A549 (cell line): ENCODE data around the gene RASGRP2. TPM values are rescaled to one million over a fixed set of nuclear protein-coding genes. Genes with fewer than 3 reads are reported as not detected.

Source experiments
- ATAC-seq, 2 experiments: fragments of 200-7000 bp in 1 of 2; fragments of >200 bp in 1 of 2; cut with Nextera tagmentation in 1 of 2; cut with Tn5 transposase in 1 of 2; 3 replicates each; pipeline versions ENCODE4 v1.8.0 to v1.9.1; 2018 to 2020; ENCODE audit warnings: mild to moderate bottlenecking in 1 of 2, moderate library complexity in 1 of 2
- CTCF ChIA-PET: fragments of 300-600 bp; sonication (Branson Sonifier 250); formaldehyde crosslinking; extraction: SDS; loops from one replicate; lab custom pipeline; 2021; ENCODE audit warnings: antibody characterized with exemption, inconsistent platforms; lab: Yijun Ruan, JAX
- POLR2A ChIA-PET: fragments of 350-600 bp; formaldehyde crosslinking; extraction: SDS; loops from one replicate; lab custom pipeline; 2021; ENCODE audit warnings: antibody characterized with exemption, inconsistent platforms; lab: Yijun Ruan, JAX
- DNase-seq, 2 experiments: peaks; one replicate each; pipeline versions ENCODE4 v3.0.0 to v3.0.0-alpha.2; 2011 to 2016; ENCODE audit warnings: low read depth in 1 of 2, low spot score in 1 of 2
- FAIRE-seq: peaks from 2 replicates; lab custom pipeline; 2011; peaks lifted over from hg19 to GRCh38; lab: Jason Lieb, UNC
- H3K27ac ChIP-seq, 2 experiments: fragments of >200 bp; sonication (Bioruptor Twin); formaldehyde crosslinking; 3 replicates each; pipeline ENCODE4 v1.5.1; 2016 to 2017
- H3K4me1 ChIP-seq: fragments of >200 bp; sonication (Bioruptor Twin); formaldehyde crosslinking; 3 replicates; pipeline ENCODE4 v1.6.1; 2016
- H3K4me2 ChIP-seq: fragments of >200 bp; sonication (Bioruptor Twin); formaldehyde crosslinking; 3 replicates; pipeline ENCODE4 v1.6.1; 2016
- H3K4me3 ChIP-seq: fragments of >200 bp; sonication (Bioruptor Twin); formaldehyde crosslinking; 3 replicates; pipeline ENCODE4 v1.5.1; 2016
- H3K9me3 ChIP-seq: fragments of >200 bp; sonication (Bioruptor Twin); formaldehyde crosslinking; 3 replicates; pipeline ENCODE4 v1.6.1; 2016
- BHLHE40 ChIP-seq: IDR thresholded peaks from 2 replicates; pipeline ENCODE4 v1.6.1; 2012; ENCODE audit warnings: low read depth, low read length, inconsistent platforms
- CBX2 ChIP-seq: fragments of 200-600 bp; sonication (generic); IDR thresholded peaks from 2 replicates; pipeline ENCODE4 v1.6.1; 2016; ENCODE audit warnings: low read depth, mild to moderate bottlenecking, borderline replicate concordance
- CBX8 ChIP-seq: fragments of 200-600 bp; sonication (generic); IDR thresholded peaks from 2 replicates; pipeline ENCODE4 v1.6.1; 2016
- CHD4 ChIP-seq: fragments of 200-600 bp; sonication (generic); IDR thresholded peaks from 2 replicates; pipeline ENCODE4 v1.6.1; 2016; ENCODE audit warnings: antibody characterized with exemption, mild to moderate bottlenecking, borderline replicate concordance
- EHMT2 ChIP-seq: fragments of 200-600 bp; sonication (generic); IDR thresholded peaks from 2 replicates; pipeline ENCODE4 v1.6.1; 2016; ENCODE audit warnings: antibody characterized with exemption, low read depth, mild to moderate bottlenecking, moderate library complexity
- EP300 ChIP-seq, 2 experiments: fragments of >200 bp; sonication (Bioruptor Twin); formaldehyde crosslinking; IDR thresholded peaks; 2 replicates in 1 of 2; 3 replicates in 1 of 2; pipeline ENCODE4 v1.6.1; 2016 to 2017
- FOSB ChIP-seq: fragments of 250-450 bp; sonication (Bioruptor Pico); IDR thresholded peaks from 2 replicates; pipeline ENCODE4 v1.5.0; 2020; ENCODE audit warnings: mild to moderate bottlenecking, moderate library complexity
- FOSL2 ChIP-seq, 2 experiments: fragments of 450-650 bp in 1 of 2; fragments of >200 bp in 1 of 2; sonication (Bioruptor Twin) in 1 of 2; formaldehyde crosslinking; IDR thresholded peaks; 2 replicates each; pipeline versions ENCODE4 v1.5.0 to v1.6.1; 2016 to 2020; ENCODE audit warnings: mild to moderate bottlenecking in 1 of 2, moderate library complexity in 1 of 2
- JUN ChIP-seq, 2 experiments: fragments of >200 bp; sonication (Bioruptor Twin); formaldehyde crosslinking; IDR thresholded peaks; 2 replicates in 1 of 2; 3 replicates in 1 of 2; pipeline ENCODE4 v1.6.1; 2016 to 2017
- KDM1A ChIP-seq: fragments of 200-600 bp; sonication (generic); IDR thresholded peaks from 2 replicates; pipeline ENCODE4 v1.6.1; 2016; ENCODE audit warnings: low read depth, mild to moderate bottlenecking
- KDM5A ChIP-seq: fragments of 200-600 bp; sonication (generic); IDR thresholded peaks from 2 replicates; pipeline ENCODE4 v1.6.1; 2016; ENCODE audit warnings: antibody characterized with exemption, mild to moderate bottlenecking
- MAZ ChIP-seq: fragments of 150-350 bp; IDR thresholded peaks from 2 replicates; pipeline ENCODE4 v1.6.1; 2014; ENCODE audit warnings: antibody characterized with exemption, low read depth, low read length, borderline replicate concordance
- RAD21 ChIP-seq, 2 experiments: fragments of >200 bp in 1 of 2; sonication (Bioruptor Twin) in 1 of 2; formaldehyde crosslinking in 1 of 2; IDR thresholded peaks in 1 of 2; conservative IDR thresholded peaks in 1 of 2; 2 replicates in 1 of 2; 3 replicates in 1 of 2; pipeline ENCODE4 v1.6.1; 2012 to 2018; ENCODE audit warnings: inconsistent platforms in 1 of 2
- RARB ChIP-seq: fragments of 250-450 bp; sonication (Bioruptor Pico); IDR thresholded peaks from 2 replicates; pipeline ENCODE4 v1.8.0; 2021; ENCODE audit warnings: mild to moderate bottlenecking, moderate library complexity
- RFX5 ChIP-seq: fragments of 450-650 bp; IDR thresholded peaks from 2 replicates; pipeline ENCODE4 v1.7.1; 2014; ENCODE audit warnings: antibody characterized with exemption, mild to moderate bottlenecking, moderate library complexity
- SMC3 ChIP-seq: fragments of >200 bp; sonication (Bioruptor Twin); formaldehyde crosslinking; IDR thresholded peaks from 3 replicates; pipeline ENCODE4 v1.6.1; 2018; ENCODE audit warnings: inconsistent platforms
- ZC3H11A ChIP-seq: fragments of 450-650 bp; IDR thresholded peaks from 2 replicates; pipeline ENCODE4 v1.6.1; 2014; ENCODE audit warnings: antibody characterized with exemption, mild to moderate bottlenecking
- WGBS: methylation state at CpG from one replicate; pipeline ENCODE4 v1.1.6; 2017; ENCODE audit errors: missing lambda C conversion rate; 5-methylcytosine and 5-hydroxymethylcytosine counted together
- polyA plus RNA-seq, 4 experiments: library from polyadenylated mRNA; depleted of rRNA in 3 of 4; stranded (reverse); fragments of >200 nt; fragmentation: RNase III in 1 of 4; extraction: RNeasy Plus Mini Kit Qiagen cat#74134 plus additional on column Dnase treatment in 1 of 4; gene quantifications; 2 replicates in 3 of 4; 3 replicates in 1 of 4; pipeline ENCODE4 v1.2.3, GENCODE V29; 2011 to 2017
- TF ChIP-seq, protein P1 (sequence below): fragments of 150-350 bp; IDR thresholded peaks from 2 replicates; pipeline ENCODE4 v1.6.1; 2014; ENCODE audit warnings: low read depth, mild to moderate bottlenecking, low read length
- TF ChIP-seq, protein P2 (sequence below): fragments of 450-650 bp; IDR thresholded peaks from 2 replicates; pipeline ENCODE4 v1.6.1; 2014; ENCODE audit warnings: antibody characterized with exemption
- TF ChIP-seq, protein P3 (sequence below): fragments of >200 bp; sonication (Bioruptor Twin); formaldehyde crosslinking; IDR thresholded peaks from 3 replicates; pipeline ENCODE4 v1.5.1; 2016
- TF ChIP-seq, protein P4 (sequence below): IDR thresholded peaks from 2 replicates; pipeline ENCODE4 v1.6.1; 2012
- TF ChIP-seq, protein P5 (sequence below): IDR thresholded peaks from 2 replicates; pipeline ENCODE4 v1.6.1; 2012
- TF ChIP-seq, protein P6 (sequence below): fragments of >200 bp; sonication (Bioruptor Twin); formaldehyde crosslinking; IDR thresholded peaks from 2 replicates; pipeline ENCODE4 v1.6.1; 2016

Gene RASGRP2
- polyA plus RNA-seq, 2 of the 4 experiments (the other 2 are of a cell fraction): 0.88 to 0.89 TPM

DNA sequence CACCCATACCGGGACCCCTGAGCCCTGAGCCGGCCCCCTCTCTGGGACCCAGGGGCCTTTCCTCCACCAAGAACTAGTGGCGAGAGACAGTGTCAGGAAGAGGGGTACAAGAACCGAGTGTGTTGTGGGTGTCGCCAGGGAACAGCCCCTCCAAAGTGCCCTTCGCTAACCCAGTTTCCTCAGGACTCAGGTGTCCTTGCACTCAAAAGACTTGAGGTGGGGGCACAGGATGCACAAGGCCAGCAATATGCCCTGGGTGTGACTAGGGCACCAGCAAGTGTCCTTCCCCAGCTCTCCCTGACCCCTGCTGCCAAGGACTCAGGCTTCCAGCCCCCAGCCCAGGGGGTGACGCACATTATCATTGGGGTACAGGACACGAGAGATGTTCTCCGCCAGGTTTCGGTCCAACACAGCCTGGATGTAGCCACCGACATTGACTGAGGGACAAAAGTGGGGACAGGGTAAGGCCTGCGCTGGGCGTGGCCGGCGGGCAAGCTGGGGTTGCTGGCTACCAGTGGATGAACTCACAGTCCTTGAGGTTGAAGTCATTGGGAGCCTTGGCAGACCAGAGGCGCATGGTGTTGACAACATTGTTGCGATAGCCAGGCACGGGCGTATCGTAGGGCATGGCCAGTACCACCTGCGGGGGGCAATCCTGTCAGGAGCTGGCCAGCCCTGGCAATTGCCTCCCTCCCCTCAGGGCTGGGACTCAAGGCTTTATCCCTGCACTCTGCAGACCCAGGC is 11.1 kb upstream of the RASGRP2 start:
- Histone ChIP-seq H3K27ac (no peak overlapping the region), H3K9me3 (no peaks in the 10 kb centered on the region), H3K4me2 (no peak overlapping the region), H3K4me3 (no peak overlapping the region), H3K4me1 (no peaks in the 10 kb centered on the region)
- no peak for TF ChIP-seq ZC3H11A
- no peak for TF ChIP-seq JUN (IDR thresholded peaks at IDR 0.05)
- no peak for TF ChIP-seq EHMT2
- TF ChIP-seq KDM1A: no peak
- no peak for TF ChIP-seq CBX8
- TF ChIP-seq KDM5A: no peak
- no peak for TF ChIP-seq RAD21 (conservative IDR thresholded peaks at IDR 0.05 in 1 of 2, IDR thresholded peaks at IDR 0.05 in 1 of 2)
- TF ChIP-seq EP300 (IDR thresholded peaks at IDR 0.05): no peak
- TF ChIP-seq CHD4: no peak
- TF ChIP-seq FOSL2 (IDR thresholded peaks at IDR 0.05): no peak
- no peak for TF ChIP-seq FOSL2 (CRISPR knock-in tag; IDR thresholded peaks at IDR 0.05)
- TF ChIP-seq RARB (CRISPR knock-in tag): no peak
- TF ChIP-seq FOSB (CRISPR knock-in tag): no peak
- TF ChIP-seq, protein P1, sequence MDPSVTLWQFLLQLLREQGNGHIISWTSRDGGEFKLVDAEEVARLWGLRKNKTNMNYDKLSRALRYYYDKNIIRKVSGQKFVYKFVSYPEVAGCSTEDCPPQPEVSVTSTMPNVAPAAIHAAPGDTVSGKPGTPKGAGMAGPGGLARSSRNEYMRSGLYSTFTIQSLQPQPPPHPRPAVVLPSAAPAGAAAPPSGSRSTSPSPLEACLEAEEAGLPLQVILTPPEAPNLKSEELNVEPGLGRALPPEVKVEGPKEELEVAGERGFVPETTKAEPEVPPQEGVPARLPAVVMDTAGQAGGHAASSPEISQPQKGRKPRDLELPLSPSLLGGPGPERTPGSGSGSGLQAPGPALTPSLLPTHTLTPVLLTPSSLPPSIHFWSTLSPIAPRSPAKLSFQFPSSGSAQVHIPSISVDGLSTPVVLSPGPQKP: no peak
- TF ChIP-seq CBX2: no peak
- TF ChIP-seq RFX5: no peak
- TF ChIP-seq, protein P2, sequence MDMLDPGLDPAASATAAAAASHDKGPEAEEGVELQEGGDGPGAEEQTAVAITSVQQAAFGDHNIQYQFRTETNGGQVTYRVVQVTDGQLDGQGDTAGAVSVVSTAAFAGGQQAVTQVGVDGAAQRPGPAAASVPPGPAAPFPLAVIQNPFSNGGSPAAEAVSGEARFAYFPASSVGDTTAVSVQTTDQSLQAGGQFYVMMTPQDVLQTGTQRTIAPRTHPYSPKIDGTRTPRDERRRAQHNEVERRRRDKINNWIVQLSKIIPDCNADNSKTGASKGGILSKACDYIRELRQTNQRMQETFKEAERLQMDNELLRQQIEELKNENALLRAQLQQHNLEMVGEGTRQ: no peak
- ChIA-PET CTCF (interaction anchor here (0.6 to 13.0 kb wide), 4 partner anchors 13 to 445 kb away, joined by 3 to 104 read pairs (median 4); partner anchors contain the start of gene RASGRP2), POLR2A (interaction anchor here (0.6 kb wide), 1 partner anchor 23 kb away, joined by 3 read pairs; the partner anchor contains the start of gene SF1)
- DNase-seq (no peak), FAIRE-seq (no peak), ATAC-seq (no peak)
- 94% methylated on average over 14 of the region's 21 CpGs for WGBS

DNA sequence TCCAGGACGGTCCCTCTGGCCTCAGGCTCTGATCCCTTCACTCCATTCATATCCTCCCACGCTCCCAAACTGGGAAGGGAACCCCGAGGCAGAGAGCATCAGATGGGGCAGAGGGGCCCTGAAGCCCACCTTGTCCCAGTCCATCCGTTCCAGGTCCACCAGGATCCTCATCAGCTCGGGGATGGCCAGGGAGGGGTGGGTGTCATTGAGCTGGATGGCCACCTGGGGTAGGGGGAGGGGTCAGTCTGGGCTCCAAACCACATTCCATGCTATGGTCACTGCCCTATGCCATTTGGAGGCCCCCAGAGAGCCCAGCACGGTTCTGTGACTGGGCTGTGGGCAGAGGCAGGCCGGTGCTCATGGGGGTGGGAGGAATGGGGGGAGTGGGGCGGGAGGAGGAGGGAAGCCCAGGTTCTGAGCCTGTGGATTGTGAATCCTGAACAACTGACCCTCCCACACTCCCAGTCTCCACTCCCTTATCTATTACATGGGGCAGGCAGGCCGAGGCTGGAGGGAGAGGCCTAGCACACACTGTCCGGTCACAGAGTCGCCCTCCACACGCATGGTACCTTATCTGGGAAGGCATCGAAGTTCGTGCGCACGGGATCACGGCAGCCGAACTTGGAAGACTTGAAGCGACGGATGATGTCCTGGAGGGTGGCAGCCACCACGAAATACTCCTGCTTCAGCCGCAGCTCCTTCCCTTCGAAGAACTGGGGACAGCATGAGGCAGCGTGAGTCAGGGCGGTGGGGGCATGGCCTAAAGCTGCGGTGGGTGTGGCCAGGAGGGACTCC is 10.4 kb upstream of the RASGRP2 start:
- Histone ChIP-seq H3K9me3 (no peaks in the 10 kb centered on the region), H3K4me2 (no peak overlapping the region), H3K4me3 (no peak overlapping the region), H3K27ac (no peak overlapping the region), H3K4me1 (no peaks in the 10 kb centered on the region)
- ATAC-seq (no peak), DNase-seq (no peak), FAIRE-seq (no peak)
- WGBS: 84% methylated on average over 22 of the region's 26 CpGs
- no peak for TF ChIP-seq FOSL2 (IDR thresholded peaks at IDR 0.05)
- no peak for TF ChIP-seq FOSL2 (CRISPR knock-in tag; IDR thresholded peaks at IDR 0.05)
- no peak for TF ChIP-seq FOSB (CRISPR knock-in tag)
- TF ChIP-seq, protein P3, sequence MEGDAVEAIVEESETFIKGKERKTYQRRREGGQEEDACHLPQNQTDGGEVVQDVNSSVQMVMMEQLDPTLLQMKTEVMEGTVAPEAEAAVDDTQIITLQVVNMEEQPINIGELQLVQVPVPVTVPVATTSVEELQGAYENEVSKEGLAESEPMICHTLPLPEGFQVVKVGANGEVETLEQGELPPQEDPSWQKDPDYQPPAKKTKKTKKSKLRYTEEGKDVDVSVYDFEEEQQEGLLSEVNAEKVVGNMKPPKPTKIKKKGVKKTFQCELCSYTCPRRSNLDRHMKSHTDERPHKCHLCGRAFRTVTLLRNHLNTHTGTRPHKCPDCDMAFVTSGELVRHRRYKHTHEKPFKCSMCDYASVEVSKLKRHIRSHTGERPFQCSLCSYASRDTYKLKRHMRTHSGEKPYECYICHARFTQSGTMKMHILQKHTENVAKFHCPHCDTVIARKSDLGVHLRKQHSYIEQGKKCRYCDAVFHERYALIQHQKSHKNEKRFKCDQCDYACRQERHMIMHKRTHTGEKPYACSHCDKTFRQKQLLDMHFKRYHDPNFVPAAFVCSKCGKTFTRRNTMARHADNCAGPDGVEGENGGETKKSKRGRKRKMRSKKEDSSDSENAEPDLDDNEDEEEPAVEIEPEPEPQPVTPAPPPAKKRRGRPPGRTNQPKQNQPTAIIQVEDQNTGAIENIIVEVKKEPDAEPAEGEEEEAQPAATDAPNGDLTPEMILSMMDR: no peak
- no peak for TF ChIP-seq MAZ
- no peak for TF ChIP-seq BHLHE40
- TF ChIP-seq, protein P4, sequence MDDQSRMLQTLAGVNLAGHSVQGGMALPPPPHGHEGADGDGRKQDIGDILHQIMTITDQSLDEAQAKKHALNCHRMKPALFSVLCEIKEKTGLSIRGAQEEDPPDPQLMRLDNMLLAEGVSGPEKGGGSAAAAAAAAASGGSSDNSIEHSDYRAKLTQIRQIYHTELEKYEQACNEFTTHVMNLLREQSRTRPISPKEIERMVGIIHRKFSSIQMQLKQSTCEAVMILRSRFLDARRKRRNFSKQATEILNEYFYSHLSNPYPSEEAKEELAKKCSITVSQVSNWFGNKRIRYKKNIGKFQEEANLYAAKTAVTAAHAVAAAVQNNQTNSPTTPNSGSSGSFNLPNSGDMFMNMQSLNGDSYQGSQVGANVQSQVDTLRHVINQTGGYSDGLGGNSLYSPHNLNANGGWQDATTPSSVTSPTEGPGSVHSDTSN: no peak
- no peak for TF ChIP-seq SMC3
- TF ChIP-seq, protein P5, sequence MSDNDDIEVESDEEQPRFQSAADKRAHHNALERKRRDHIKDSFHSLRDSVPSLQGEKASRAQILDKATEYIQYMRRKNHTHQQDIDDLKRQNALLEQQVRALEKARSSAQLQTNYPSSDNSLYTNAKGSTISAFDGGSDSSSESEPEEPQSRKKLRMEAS: no peak
- TF ChIP-seq, protein P6, sequence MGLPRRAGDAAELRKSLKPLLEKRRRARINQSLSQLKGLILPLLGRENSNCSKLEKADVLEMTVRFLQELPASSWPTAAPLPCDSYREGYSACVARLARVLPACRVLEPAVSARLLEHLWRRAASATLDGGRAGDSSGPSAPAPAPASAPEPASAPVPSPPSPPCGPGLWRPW: no peak
- TF ChIP-seq ZC3H11A: no peak
- ChIA-PET CTCF (interaction anchor here (0.6 to 13.0 kb wide), 5 partner anchors 12 to 444 kb away, joined by 3 to 104 read pairs (median 4); partner anchors contain the start of gene RASGRP2), POLR2A (interaction anchor here (0.6 kb wide), 1 partner anchor 24 kb away, joined by 3 read pairs; the partner anchor contains the start of gene SF1)
